UCSD-AML1 (cell line): Measurements from ENCODE around the gene HRCT1.

Experiments used
- DNase-seq: peaks from one replicate; lab custom pipeline; 2025; ENCODE audit not compliant: unreplicated experiment; lab: John Stamatoyannopoulos, UW

HRCT1 gene

DNA sequence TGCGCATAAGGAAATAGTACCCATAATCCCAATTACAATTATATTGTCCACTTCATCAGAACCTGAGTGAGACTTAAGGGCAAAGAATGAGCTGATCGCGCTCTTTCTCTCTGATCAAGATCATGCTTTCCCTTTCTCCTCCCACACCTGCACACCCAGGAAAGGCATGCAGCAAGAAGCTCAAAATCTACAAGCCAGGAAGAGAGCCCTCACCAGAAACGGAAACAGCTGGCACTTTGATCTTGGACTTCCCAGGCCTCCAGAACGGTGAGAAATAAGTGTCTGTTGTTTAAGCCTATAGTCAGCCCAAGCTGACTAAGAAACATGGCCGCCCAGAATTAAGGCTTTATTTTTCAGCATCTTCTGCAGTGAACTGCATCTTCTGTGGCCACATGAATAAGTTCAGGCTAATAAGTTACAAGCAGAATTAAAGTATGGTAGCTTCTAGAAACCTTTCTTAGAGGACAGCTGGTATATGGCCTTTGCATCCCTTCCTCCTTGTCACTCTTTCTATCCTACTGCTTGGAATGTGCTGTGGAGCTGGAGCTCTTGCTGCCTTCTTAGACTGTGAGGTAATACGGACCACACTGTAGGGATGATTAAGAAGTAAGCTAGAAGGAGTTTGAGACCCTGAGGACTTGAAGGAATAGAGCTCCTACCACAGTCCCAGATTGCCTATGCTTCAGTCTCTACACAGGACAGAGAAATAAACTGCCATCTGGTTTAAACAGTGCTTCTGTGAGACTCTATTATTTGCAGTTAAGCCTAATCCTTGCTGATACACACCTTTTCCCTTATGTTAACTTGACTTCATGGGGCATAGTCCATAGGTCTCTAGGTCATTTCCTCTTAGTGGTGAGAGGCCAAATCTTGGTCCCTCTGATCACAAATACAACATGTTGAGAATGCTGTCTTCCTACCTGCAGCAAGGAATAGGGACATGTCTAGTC, 34.7 kb downstream of the HRCT1 start:
- DNase-seq: no peak

DNA sequence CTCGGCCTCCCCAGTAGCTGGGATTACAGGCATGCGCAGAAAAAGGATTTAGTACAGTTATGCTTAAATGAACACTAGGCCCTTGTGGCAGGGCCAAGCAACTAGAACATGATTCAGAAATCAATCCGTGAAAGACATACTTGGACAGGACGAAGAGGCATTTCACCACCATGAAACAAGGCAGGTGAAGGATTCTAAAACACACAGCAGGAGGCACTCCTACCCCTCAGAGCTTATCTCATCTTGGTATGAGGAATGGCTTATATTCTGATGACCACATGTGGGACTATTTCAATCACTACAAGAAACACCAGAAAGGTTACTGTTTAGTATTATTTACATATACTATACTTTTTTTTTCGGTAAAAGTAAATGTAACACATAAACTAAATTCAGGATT, 36.3 kb downstream of the HRCT1 start:
- DNase-seq: no peak

DNA sequence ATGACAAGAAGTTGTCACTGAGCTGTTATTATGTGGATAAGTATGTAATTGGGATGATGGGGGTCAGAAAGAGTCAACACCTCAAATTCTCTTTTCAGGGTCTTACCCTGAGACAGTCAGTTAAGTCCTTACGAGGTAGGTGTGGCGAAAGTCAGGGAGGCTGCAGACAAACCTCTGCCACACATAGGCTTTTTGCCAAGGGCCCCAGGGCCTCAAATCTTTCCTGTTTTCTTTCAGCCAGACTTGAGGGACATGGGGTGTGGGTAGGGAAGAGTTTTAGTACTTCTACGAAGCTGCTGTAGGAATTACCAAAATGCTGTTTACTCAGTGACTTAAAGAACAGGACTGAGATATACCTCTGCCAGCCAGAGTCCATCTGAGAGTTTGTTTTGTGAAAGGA, 38.2 kb downstream of the HRCT1 start:
- no peak for DNase-seq

DNA sequence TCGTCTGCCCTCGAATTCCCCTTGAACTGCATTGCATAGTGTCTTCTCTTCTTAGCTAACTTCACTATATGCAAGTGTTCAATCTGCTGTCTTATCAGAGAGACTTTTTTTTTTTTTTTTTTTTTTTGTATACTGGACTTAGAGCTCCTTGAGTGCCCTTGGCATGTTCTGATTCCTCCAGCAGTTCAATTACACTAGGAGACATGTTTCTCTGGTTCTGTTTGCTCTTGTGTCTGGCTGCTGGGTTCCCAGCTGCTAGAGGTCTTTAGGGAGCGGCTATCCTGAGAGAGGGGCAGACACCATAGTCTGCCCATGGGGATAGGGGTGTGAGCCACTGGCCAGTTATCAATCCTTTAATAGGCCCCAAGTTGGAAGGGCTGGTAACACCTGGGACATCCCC, 38.8 kb downstream of the HRCT1 start:
- DNase-seq: no peak

DNA sequence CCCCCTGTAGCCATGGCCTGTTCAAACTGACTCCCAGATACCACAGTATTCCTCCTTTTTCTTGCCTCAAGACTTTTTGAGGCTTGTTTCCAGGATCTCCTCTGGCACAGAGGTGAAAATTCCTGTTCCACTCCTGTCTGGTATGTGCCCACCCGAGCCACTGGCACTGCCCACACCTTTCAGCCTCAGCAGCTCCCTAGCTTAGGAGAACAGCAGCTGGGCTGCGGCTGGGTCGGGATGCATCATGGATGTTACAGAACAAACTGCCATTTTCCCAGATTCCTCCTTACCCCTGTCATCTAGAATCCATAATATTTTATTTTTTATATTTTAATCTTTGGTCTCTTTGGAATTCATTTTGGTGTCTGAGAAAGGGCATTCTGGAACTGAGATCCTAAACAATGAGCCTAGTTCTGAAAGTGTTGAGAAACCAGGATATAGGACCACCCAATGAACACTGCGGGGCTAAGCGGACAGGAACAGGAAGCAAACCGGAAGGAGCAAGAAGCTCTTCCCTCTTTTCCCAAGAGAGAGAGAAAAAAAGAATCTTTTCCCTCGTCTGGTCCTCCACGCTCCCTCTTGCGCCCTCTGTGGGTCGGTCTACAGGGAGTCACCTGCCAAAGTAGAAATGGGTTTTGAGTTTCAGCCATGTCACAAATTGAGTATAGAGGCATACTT, 39.5 kb downstream of the HRCT1 start:
- peak; percentile 70 for DNase-seq

DNA sequence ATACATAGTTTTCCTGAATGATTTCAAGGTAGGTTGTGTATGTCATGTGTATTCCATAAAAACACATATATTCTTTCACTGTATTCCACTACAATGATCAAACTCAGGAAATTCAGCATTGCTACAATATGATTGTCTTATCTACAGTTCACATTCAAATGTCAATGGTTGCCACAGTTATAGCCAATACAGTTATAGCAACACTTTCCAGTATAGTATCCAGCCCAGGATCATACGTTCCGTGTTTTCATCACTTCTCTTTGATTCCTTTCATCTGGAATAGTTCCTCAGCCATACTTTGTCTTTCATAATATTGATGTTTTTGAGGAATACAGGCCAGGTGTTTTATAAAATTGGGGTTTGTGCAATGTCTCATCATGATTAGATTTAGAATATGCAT, 42.4 kb downstream of the HRCT1 start:
- no peak for DNase-seq

DNA sequence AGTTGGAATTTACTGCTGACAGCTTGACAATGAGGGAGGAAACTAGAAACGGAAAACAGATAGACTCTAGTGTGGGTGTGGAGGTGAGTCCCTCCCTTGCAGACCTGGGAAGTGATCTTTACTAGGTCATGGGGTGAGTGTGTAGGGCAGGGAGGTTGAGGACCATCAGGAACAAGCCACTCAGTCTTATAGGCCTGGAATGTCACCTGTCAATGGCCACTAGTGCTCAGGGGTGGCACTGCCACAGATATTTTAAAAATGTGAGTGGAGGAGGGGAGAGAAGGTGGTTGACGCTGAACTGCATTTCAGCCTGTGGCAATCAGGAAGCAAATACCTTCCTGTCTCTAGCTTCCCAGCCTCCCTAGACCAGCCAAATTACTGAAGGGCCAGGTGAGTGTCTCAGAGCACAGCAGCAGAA, 42.9 kb downstream of the HRCT1 start:
- DNase-seq: no peak

DNA sequence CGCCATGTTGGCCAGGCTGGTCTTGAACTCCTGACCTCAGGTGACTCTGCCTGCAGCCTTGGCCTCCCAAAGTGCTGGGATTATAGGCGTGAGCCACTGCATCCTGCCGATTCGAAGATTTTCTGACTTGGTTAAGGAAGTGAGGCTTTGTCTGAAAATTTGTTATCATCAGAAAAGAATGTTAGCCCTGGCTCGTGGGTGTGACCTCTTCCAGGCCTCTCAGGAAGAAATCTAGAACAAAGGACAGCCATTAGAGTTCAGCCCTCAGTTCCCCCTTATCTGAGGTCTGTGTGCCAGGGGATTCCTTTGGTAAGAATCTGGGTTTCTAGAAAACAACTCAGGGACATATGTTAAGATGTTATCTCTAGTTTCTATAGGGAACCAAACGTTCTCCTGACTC, 45.7 kb downstream of the HRCT1 start:
- no peak for DNase-seq

DNA sequence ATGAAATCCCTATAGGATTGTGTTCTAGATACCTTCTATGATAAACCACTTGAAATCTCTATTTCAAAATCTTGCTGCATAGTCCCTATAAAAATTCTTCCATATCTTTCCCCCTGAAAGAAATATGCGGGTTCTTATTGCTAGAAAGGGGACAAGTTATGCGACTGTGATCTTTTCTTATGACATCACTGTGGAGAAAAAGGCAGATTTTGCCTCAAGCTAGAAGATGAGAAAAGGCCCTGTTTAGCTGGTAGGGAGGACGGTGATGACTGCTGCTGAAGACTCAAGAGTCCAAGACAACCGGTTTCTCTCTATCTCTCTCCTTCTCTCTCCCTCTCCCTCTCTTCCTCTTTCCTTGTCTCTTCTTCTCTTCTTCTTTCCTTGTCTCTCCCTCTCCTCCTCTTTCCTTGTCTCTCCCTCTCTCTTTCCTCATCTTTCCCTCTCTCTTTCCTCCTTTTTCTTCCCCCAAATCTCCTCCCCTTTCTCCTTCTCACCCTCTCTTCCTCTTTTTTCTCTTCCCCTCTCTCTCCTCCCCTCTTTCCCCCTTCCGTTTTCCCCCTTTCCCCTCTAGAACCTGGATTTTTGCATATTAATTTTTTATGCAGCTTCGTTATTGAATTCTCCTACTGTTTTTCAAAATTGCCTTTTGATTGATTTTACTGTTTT, 46.7 kb downstream of the HRCT1 start:
- no peak for DNase-seq

DNA sequence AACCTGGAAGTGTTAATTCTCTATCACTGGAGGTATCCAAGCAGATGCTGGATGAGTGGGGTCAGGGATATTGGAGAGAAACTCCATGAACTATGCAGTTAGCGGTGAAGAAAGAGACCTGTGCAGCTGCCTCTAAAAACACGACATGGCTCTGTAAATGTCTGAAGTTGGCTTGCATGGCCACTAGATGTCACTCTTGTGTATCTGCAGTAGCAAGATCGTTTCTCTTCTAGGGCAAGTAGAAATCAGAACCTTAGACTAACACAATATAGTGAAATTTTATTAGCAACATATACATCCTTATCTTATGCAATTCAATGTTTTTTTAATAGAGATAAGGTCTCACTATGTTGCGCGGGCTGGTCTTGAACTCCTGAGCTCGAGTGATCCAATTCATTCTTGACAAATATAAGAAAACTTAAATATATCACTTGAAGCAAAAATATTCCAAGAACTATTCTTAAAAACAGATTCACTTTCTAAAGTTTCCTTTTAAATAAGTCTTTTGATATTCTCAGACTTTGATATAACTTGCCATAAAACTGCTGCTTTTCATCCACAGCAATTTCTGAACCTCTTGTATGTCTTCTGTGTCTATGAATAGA, 49.0 kb downstream of the HRCT1 start:
- DNase-seq: no peak

DNA sequence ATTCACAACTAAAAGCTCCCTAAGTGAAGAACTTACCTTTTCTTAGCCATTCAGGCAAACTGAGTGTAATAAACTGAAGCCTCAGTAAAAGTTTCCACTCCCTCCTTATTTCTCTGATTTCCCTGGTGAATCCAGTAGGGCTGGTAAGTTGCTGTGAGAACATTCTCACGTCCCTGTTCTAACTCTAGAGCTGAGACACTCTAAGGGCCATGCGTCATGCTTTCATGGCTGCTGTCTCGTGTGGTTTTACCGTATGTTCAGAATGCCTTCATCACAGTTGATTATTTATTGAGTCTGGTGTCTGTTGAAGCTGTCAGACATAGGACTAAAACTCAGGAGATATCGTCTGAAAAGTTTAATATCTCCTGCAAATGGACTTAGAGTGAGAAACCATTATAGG, 50.6 kb downstream of the HRCT1 start:
- DNase-seq: no peak
